HEK293 (cell line): ENCODE results near the gene ZNF215.
A peak's percentile ranks its signal among the peaks of the same experiment; 100 is the strongest.
"Not testable (repeated sequence)": the region's sequence is repeated elsewhere in the genome, so short reads cannot be mapped to it uniquely, and the experiment has no call there.

ENCODE experiments used
- CTCF ChIA-PET: fragments of 350-600 bp; formaldehyde crosslinking; extraction: SDS; loops from one replicate; lab custom pipeline; 2021; ENCODE audit warnings: antibody characterized with exemption; lab: Yijun Ruan, JAX
- POLR2A ChIA-PET: fragments of 300-600 bp; formaldehyde crosslinking; extraction: SDS; loops from one replicate; lab custom pipeline; 2020; ENCODE audit warnings: antibody characterized with exemption, inconsistent platforms; lab: Yijun Ruan, JAX
- H3K27ac ChIP-seq: fragments of 200-500 bp; sonication (Bioruptor generic); 2 replicates; pipeline ENCODE4 v1.5.1; 2014; ENCODE audit warnings: low read depth, low read length, control low read depth, inconsistent platforms; ENCODE audit errors: extremely low read depth
- H3K36me3 ChIP-seq, 2 experiments: fragments of 200-500 bp in 1 of 2; sonication (Bioruptor generic) in 1 of 2; 1 replicate in 1 of 2; 2 replicates in 1 of 2; pipeline ENCODE4 v1.5.1; 2014 to 2017; ENCODE audit warnings: inconsistent platforms in 2 of 2, low read length in 2 of 2; ENCODE audit not compliant: control insufficient read depth in 2 of 2, insufficient read depth in 1 of 2
- H3K4me1 ChIP-seq: fragments of 200-500 bp; sonication (Bioruptor generic); 2 replicates; pipeline ENCODE4 v1.5.1; 2014; ENCODE audit warnings: mild to moderate bottlenecking, low read length, inconsistent platforms; ENCODE audit not compliant: control insufficient read depth, insufficient read depth
- H3K4me3 ChIP-seq: 2 replicates; pipeline ENCODE4 v1.5.1; 2011; ENCODE audit warnings: low read depth, mild to moderate bottlenecking, control low read depth, low read length, moderate library complexity
- H3K9me3 ChIP-seq: fragments of 200-500 bp; sonication (Bioruptor generic); 2 replicates; pipeline ENCODE4 v1.5.1; 2014; ENCODE audit warnings: low read depth, low read length, inconsistent platforms; ENCODE audit not compliant: control insufficient read depth, insufficient read depth
- BCL6B ChIP-seq: fragments of 450-650 bp; formaldehyde crosslinking; IDR thresholded peaks from 2 replicates; pipeline ENCODE4 v1.5.1; 2017; ENCODE audit warnings: missing biosample characterization, missing genetic modification characterization
- KLF8 ChIP-seq: fragments of 450-650 bp; formaldehyde crosslinking; IDR thresholded peaks from 2 replicates; pipeline ENCODE4 v1.5.1; 2016; ENCODE audit warnings: missing biosample characterization, missing genetic modification characterization
- OSR2 ChIP-seq: fragments of 450-650 bp; formaldehyde crosslinking; IDR thresholded peaks from 2 replicates; pipeline ENCODE4 v1.5.1; 2016; ENCODE audit warnings: missing biosample characterization, missing genetic modification characterization
- OVOL3 ChIP-seq: fragments of 450-650 bp; formaldehyde crosslinking; IDR thresholded peaks from 2 replicates; pipeline ENCODE4 v1.5.1; 2016; ENCODE audit warnings: missing biosample characterization, missing genetic modification characterization
- SP3 ChIP-seq: fragments of 450-650 bp; formaldehyde crosslinking; IDR thresholded peaks from 2 replicates; pipeline ENCODE4 v1.5.1; 2016; ENCODE audit warnings: missing biosample characterization, missing genetic modification characterization
- ZBTB1 ChIP-seq: fragments of 450-650 bp; formaldehyde crosslinking; IDR thresholded peaks from 2 replicates; pipeline ENCODE4 v1.5.1; 2016; ENCODE audit warnings: missing biosample characterization, missing genetic modification characterization
- ZBTB17 ChIP-seq: fragments of 450-650 bp; formaldehyde crosslinking; IDR thresholded peaks from 2 replicates; pipeline ENCODE4 v1.5.1; 2016; ENCODE audit warnings: missing biosample characterization, missing genetic modification characterization
- ZBTB26 ChIP-seq: fragments of 450-650 bp; formaldehyde crosslinking; optimal IDR thresholded peaks from 2 replicates; pipeline ENCODE3; 2016; ENCODE audit warnings: missing biosample characterization, mild to moderate bottlenecking, missing genetic modification characterization
- ZEB2 ChIP-seq: fragments of 450-650 bp; formaldehyde crosslinking; IDR thresholded peaks from 2 replicates; pipeline ENCODE4 v1.5.1; 2016; ENCODE audit warnings: missing biosample characterization, missing genetic modification characterization
- ZFP37 ChIP-seq: fragments of 450-650 bp; formaldehyde crosslinking; IDR thresholded peaks from 2 replicates; pipeline ENCODE4 v1.5.1; 2016; ENCODE audit warnings: missing biosample characterization, missing genetic modification characterization
- ZNF112 ChIP-seq: fragments of 450-650 bp; formaldehyde crosslinking; IDR thresholded peaks from 2 replicates; pipeline ENCODE4 v1.5.0; 2017; ENCODE audit warnings: missing biosample characterization, missing genetic modification characterization
- ZNF146 ChIP-seq: fragments of 450-650 bp; formaldehyde crosslinking; IDR thresholded peaks from 2 replicates; pipeline ENCODE4 v1.5.1; 2016; ENCODE audit warnings: missing biosample characterization, missing genetic modification characterization
- ZNF214 ChIP-seq: fragments of 450-650 bp; formaldehyde crosslinking; IDR thresholded peaks from 2 replicates; pipeline ENCODE4 v1.5.1; 2017; ENCODE audit warnings: missing biosample characterization, mild to moderate bottlenecking, missing genetic modification characterization, borderline replicate concordance
- ZNF24 ChIP-seq: fragments of 450-650 bp; formaldehyde crosslinking; IDR thresholded peaks from 2 replicates; pipeline ENCODE4 v1.5.1; 2016; ENCODE audit warnings: missing biosample characterization, missing genetic modification characterization
- ZNF302 ChIP-seq: fragments of 450-650 bp; formaldehyde crosslinking; IDR thresholded peaks from 2 replicates; pipeline ENCODE4 v1.5.1; 2016; ENCODE audit warnings: missing biosample characterization, missing genetic modification characterization, low read depth
- ZNF394 ChIP-seq: fragments of 450-650 bp; formaldehyde crosslinking; IDR thresholded peaks from 2 replicates; pipeline ENCODE4 v1.5.1; 2016; ENCODE audit warnings: missing biosample characterization, missing genetic modification characterization, mild to moderate bottlenecking, moderate library complexity, borderline replicate concordance
- ZNF398 ChIP-seq: fragments of 450-650 bp; formaldehyde crosslinking; IDR thresholded peaks from 2 replicates; pipeline ENCODE4 v1.5.1; 2017; ENCODE audit warnings: missing biosample characterization, missing genetic modification characterization
- ZNF521 ChIP-seq: fragments of 450-650 bp; formaldehyde crosslinking; IDR thresholded peaks from 2 replicates; pipeline ENCODE4 v1.5.1; 2017; ENCODE audit warnings: missing biosample characterization, mild to moderate bottlenecking, missing genetic modification characterization
- ZNF600 ChIP-seq: fragments of 450-650 bp; formaldehyde crosslinking; IDR thresholded peaks from 2 replicates; pipeline ENCODE4 v1.5.1; 2016; ENCODE audit warnings: missing biosample characterization, missing genetic modification characterization
- ZNF623 ChIP-seq: fragments of 450-650 bp; formaldehyde crosslinking; IDR thresholded peaks from 2 replicates; pipeline ENCODE4 v1.5.1; 2016; ENCODE audit warnings: missing biosample characterization, missing genetic modification characterization
- ZNF624 ChIP-seq: fragments of 450-650 bp; formaldehyde crosslinking; IDR thresholded peaks from 2 replicates; pipeline ENCODE4 v1.5.1; 2017; ENCODE audit warnings: missing biosample characterization, missing genetic modification characterization
- ZNF747 ChIP-seq: fragments of 450-650 bp; formaldehyde crosslinking; IDR thresholded peaks from 2 replicates; pipeline ENCODE4 v1.5.1; 2016; ENCODE audit warnings: missing biosample characterization, missing genetic modification characterization
- ZNF76 ChIP-seq: fragments of 450-650 bp; formaldehyde crosslinking; IDR thresholded peaks from 2 replicates; pipeline ENCODE4; 2016; ENCODE audit warnings: low read depth, missing biosample characterization, missing genetic modification characterization, borderline replicate concordance
- ZNF785 ChIP-seq: fragments of 450-650 bp; formaldehyde crosslinking; IDR thresholded peaks from 2 replicates; pipeline ENCODE4 v1.5.1; 2016; ENCODE audit warnings: missing biosample characterization, missing genetic modification characterization

The ZNF215 gene

GRCh38 chr11:6882751-6883150 is 43.5 kb upstream of the ZNF215 start (continued):
- TF ChIP-seq ZNF76 (tag by site-specific recombination) = no peak

GRCh38 chr11:6887711-6888110 is 38.5 kb upstream of the ZNF215 start:
- CTCF ChIA-PET, H3K36me3 ChIP-seq, H3K27ac ChIP-seq, H3K4me3 ChIP-seq, H3K4me1 ChIP-seq, POLR2A ChIA-PET, H3K9me3 ChIP-seq: not testable (repeated sequence)
- peak; percentile 81 for TF ChIP-seq ZNF146 (tag by site-specific recombination)

- Histone ChIP-seq H3K36me3 (no peaks in the 10 kb centered on the region), H3K9me3 (no peaks in the 10 kb centered on the region), H3K4me3 (no peak overlapping the region), H3K4me1 (no peaks in the 10 kb centered on the region)
- ChIA-PET CTCF (interaction anchor here (1.1 kb wide), 1 partner anchor 12 kb away, joined by 3 read pairs; no protein-coding TSS in a partner anchor), POLR2A (no interaction called here)
- TF ChIP-seq ZNF394 = no peak
- peak; percentile 74 for TF ChIP-seq ZNF146 (tag by site-specific recombination)
- no peak for TF ChIP-seq SP3 (tag by site-specific recombination)
- TF ChIP-seq, all 188 proteins: peak for 1
- H3K27ac ChIP-seq = no peak overlapping the region
These were observed 37.4 kb upstream of the ZNF215 start for GRCh38 chr11:6888830-6889229.

- TF ChIP-seq ZNF785 (tag by site-specific recombination) = no peak
- TF ChIP-seq OVOL3 (tag by site-specific recombination) = no peak
- no peak for TF ChIP-seq ZNF24 (tag by site-specific recombination)
- TF ChIP-seq ZBTB17 = no peak
- no peak for TF ChIP-seq ZNF747 (tag by site-specific recombination)
- no peak for TF ChIP-seq OSR2 (tag by site-specific recombination)
- TF ChIP-seq ZEB2 (tag by site-specific recombination) = no peak
- TF ChIP-seq BCL6B = no peak
- no peak for TF ChIP-seq ZNF521
- TF ChIP-seq KLF8 (tag by site-specific recombination) = no peak
- TF ChIP-seq, all 188 proteins: peak for 0
- H3K4me3 ChIP-seq = no peak overlapping the region
- ChIA-PET POLR2A (no interaction called here), CTCF (interaction anchor here (0.6 to 1.1 kb wide), 2 partner anchors 11 to 552 kb away, joined by 3 read pairs; no protein-coding TSS in a partner anchor)
- H3K36me3 ChIP-seq = no peaks in the 10 kb centered on the region
- H3K9me3 ChIP-seq = no peaks in the 10 kb centered on the region
- no peaks in the 10 kb centered on the region for H3K4me1 ChIP-seq
- H3K27ac ChIP-seq = no peak overlapping the region
These were observed 36.4 kb upstream of the ZNF215 start for GRCh38 chr11:6889835-6890234.

GRCh38 chr11:6892400-6892799 is 33.8 kb upstream of the ZNF215 start, which contains the start of gene OR2D2:
TSS of gene OR2D2 (minus strand) at chr11:6892500. CDS start at chr11:6892500, 0 bp downstream.
- Histone ChIP-seq H3K4me1 (no peaks in the 10 kb centered on the region), H3K27ac (no peak within 1 kb of the TSS), H3K9me3 (no peaks in the 10 kb centered on the region), H3K36me3 (no peaks in the 10 kb centered on the region), H3K4me3 (no peak within 1 kb of the TSS)
- CTCF ChIA-PET = no interaction called here
- POLR2A ChIA-PET = no interaction called here
- TF ChIP-seq ZBTB26 (tag by site-specific recombination) (no peak), ZNF785 (tag by site-specific recombination) (no peak), ZNF302 (no peak), ZNF623 (tag by site-specific recombination) (no peak), ZFP37 (tag by site-specific recombination) (no peak), KLF8 (tag by site-specific recombination) (no peak), ZNF214 (tag by site-specific recombination) (no peak), ZBTB1 (tag by site-specific recombination) (no peak), ZNF624 (no peak), ZNF600 (tag by site-specific recombination) (no peak), ZNF112 (tag by site-specific recombination) (no peak), ZNF398 (no peak)
